PC-9 (cell line): ENCODE measurements around the gene SBNO2.

Source experiments
- CTCF ChIP-seq: fragments of 200-600 bp; sonication (generic); conservative IDR thresholded peaks from 2 replicates; pipeline ENCODE4 v1.6.1; 2017; ENCODE audit warnings: mixed run types, antibody characterized with exemption, mild to moderate bottlenecking, moderate library complexity
- EZH2 ChIP-seq: fragments of 200-600 bp; sonication (generic); IDR thresholded peaks from 2 replicates; pipeline ENCODE4 v1.8.0; 2017; ENCODE audit warnings: antibody characterized with exemption, low read depth

GRCh38 chr19:1189419-1189818, 15.4 kb upstream of the SBNO2 start:
- TF ChIP-seq CTCF (no peak), EZH2 (no peak)
